GM23338 (cell line): Measurements from ENCODE around the gene XIRP2. TPM values are rescaled to one million over a fixed set of nuclear protein-coding genes. Genes with fewer than 3 reads are reported as not detected.

Source experiments
- ATAC-seq: fragments of 200-7000 bp; cut with Tn5 transposase; 3 replicates; pipeline ENCODE4 v1.9.1; 2020
- DNase-seq: peaks from one replicate; pipeline ENCODE4 v3.0.0-alpha.2; 2015; ENCODE audit warnings: low spot score
- H2AFZ ChIP-seq: fragments of 200-600 bp; sonication (generic); 2 replicates; pipeline ENCODE4 v1.8.0; 2016; ENCODE audit warnings: antibody characterized with exemption, mild to moderate bottlenecking, moderate library complexity
- H3F3A ChIP-seq: fragments of 200-600 bp; sonication (generic); replicated peaks from 2 replicates; pipeline ENCODE4 v1.8.0; 2017; ENCODE audit warnings: antibody characterized with exemption, mixed run types, low read depth
- H3K27ac ChIP-seq: fragments of 200-600 bp; sonication (generic); 2 replicates; pipeline ENCODE4 v1.6.1; 2016; ENCODE audit warnings: low read depth
- H3K27me3 ChIP-seq: fragments of 200-600 bp; sonication (generic); 2 replicates; pipeline ENCODE4 v1.8.0; 2016; ENCODE audit warnings: mild to moderate bottlenecking, mixed run types, moderate library complexity; ENCODE audit not compliant: insufficient read depth
- H3K36me3 ChIP-seq: fragments of 200-600 bp; sonication (generic); 2 replicates; pipeline ENCODE4 v1.8.0; 2016; ENCODE audit warnings: mild to moderate bottlenecking; ENCODE audit not compliant: insufficient read depth
- H3K4me1 ChIP-seq: fragments of 200-600 bp; sonication (generic); 2 replicates; pipeline ENCODE4 v1.8.0; 2016; ENCODE audit warnings: mild to moderate bottlenecking, moderate library complexity; ENCODE audit not compliant: insufficient read depth
- H3K4me2 ChIP-seq: fragments of 200-600 bp; sonication (generic); 2 replicates; pipeline ENCODE4 v1.7.1; 2017; ENCODE audit warnings: mixed run types
- H3K4me3 ChIP-seq: fragments of 200-600 bp; sonication (generic); 2 replicates; pipeline ENCODE4 v1.6.1; 2016; ENCODE audit warnings: mixed run types
- H3K79me2 ChIP-seq: fragments of 200-600 bp; sonication (generic); replicated peaks from 2 replicates; pipeline ENCODE4 v1.8.0; 2017; ENCODE audit warnings: mild to moderate bottlenecking; ENCODE audit not compliant: insufficient read depth
- H3K9me2 ChIP-seq: fragments of 200-600 bp; sonication (generic); 2 replicates; pipeline ENCODE4 v1.8.0; 2017; ENCODE audit not compliant: insufficient read depth
- H4K20me1 ChIP-seq: fragments of 200-600 bp; sonication (generic); replicated peaks from 2 replicates; pipeline ENCODE4 v1.8.0; 2017; ENCODE audit warnings: mild to moderate bottlenecking; ENCODE audit not compliant: insufficient read depth
- H3K27ac Mint-ChIP-seq: 2 replicates; pipeline ENCODE4 v1.8.0; 2020; ENCODE audit warnings: inconsistent platforms, mild to moderate bottlenecking, moderate library complexity, mixed read lengths
- H3K27me3 Mint-ChIP-seq: 3 replicates; pipeline ENCODE4 v1.8.0; 2022; ENCODE audit warnings: low read depth, mild to moderate bottlenecking, moderate library complexity, mixed read lengths, inconsistent platforms; ENCODE audit not compliant: insufficient read depth, poor library complexity
- H3K36me3 Mint-ChIP-seq: 3 replicates; pipeline ENCODE4 v1.8.0; 2021; ENCODE audit warnings: low read depth, mild to moderate bottlenecking, inconsistent platforms, moderate library complexity, mixed read lengths
- H3K4me1 Mint-ChIP-seq: 3 replicates; pipeline ENCODE4 v1.8.0; 2020; ENCODE audit warnings: mild to moderate bottlenecking, inconsistent platforms, mixed read lengths
- H3K4me3 Mint-ChIP-seq: 3 replicates; pipeline ENCODE4 v1.8.0; 2021; ENCODE audit warnings: moderate library complexity, mild to moderate bottlenecking, inconsistent platforms, mixed read lengths
- H3K9me3 Mint-ChIP-seq: 3 replicates; pipeline ENCODE4 v1.8.0; 2020; ENCODE audit warnings: moderate library complexity, mild to moderate bottlenecking, inconsistent platforms, mixed read lengths
- CTCF ChIP-seq, 2 experiments: fragments of 200-600 bp in 1 of 2; sonication (generic) in 1 of 2; conservative IDR thresholded peaks; 2 replicates each; pipeline versions ENCODE4 v1.5.1 to v1.6.1; 2016 to 2017; ENCODE audit warnings: antibody characterized with exemption in 2 of 2, low read depth in 2 of 2, mild to moderate bottlenecking in 2 of 2, moderate library complexity in 1 of 2
- EZH2phosphoT487 ChIP-seq: fragments of 200-600 bp; sonication (generic); IDR thresholded peaks from one replicate; pipeline ENCODE4 v1.8.1; 2018; ENCODE audit warnings: antibody characterized with exemption; ENCODE audit not compliant: unreplicated experiment
- JUNB ChIP-seq: IDR thresholded peaks from one replicate; pipeline ENCODE4 v1.6.1; 2016; ENCODE audit warnings: antibody characterized with exemption; ENCODE audit not compliant: unreplicated experiment
- STAT1 ChIP-seq: IDR thresholded peaks from one replicate; pipeline ENCODE4 v1.6.1; 2016; ENCODE audit warnings: antibody characterized with exemption; ENCODE audit not compliant: unreplicated experiment
- ZNF331 ChIP-seq: fragments of 250-450 bp; sonication (Bioruptor Pico); IDR thresholded peaks from 2 replicates; pipeline ENCODE4 v1.5.0; 2020; ENCODE audit warnings: low read depth, mild to moderate bottlenecking, moderate library complexity
- polyA plus RNA-seq: library from polyadenylated mRNA; unstranded; fragments of >200 nt; fragmentation: Nextera tagmentation; extraction: Ambion mirVana; gene quantifications from 2 replicates; pipeline ENCODE4 v1.2.1, GENCODE V29; 2016
- total RNA-seq: library from RNA; depleted of rRNA; stranded (reverse); fragments of >200 nt; shearing (Covaris generic); gene quantifications from 2 replicates; pipeline ENCODE4 v1.2.3, GENCODE V29; 2014
- TF ChIP-seq, protein P1 (sequence below): IDR thresholded peaks from one replicate; pipeline ENCODE4 v1.6.1; 2018; ENCODE audit warnings: antibody characterized with exemption; ENCODE audit not compliant: unreplicated experiment
- TF ChIP-seq, protein P2 (sequence below): IDR thresholded peaks from 2 replicates; pipeline ENCODE4 v1.6.1; 2016; ENCODE audit warnings: antibody characterized with exemption
- TF ChIP-seq, protein P3 (sequence below): fragments of 250-450 bp; sonication (Bioruptor Pico); IDR thresholded peaks from 2 replicates; pipeline ENCODE4 v1.5.0; 2020; ENCODE audit warnings: mild to moderate bottlenecking, moderate library complexity

Gene XIRP2
- total and polyA plus RNA-seq, 2 experiments from 2014 or later, result 0.17 to 0.31 TPM

- Histone ChIP-seq H3K9me2 (no peaks in the 10 kb centered on the region; the same call in 1 of the 2 replicates), H3K4me1 (peaks cover 17% of the 10 kb centered on the region), H3K27ac (no peak overlapping the region), H2AFZ (no peak overlapping the region), H3K36me3 (no peaks in the 10 kb centered on the region), H3F3A (no peaks in the 10 kb centered on the region), H3K4me2 (no peak overlapping the region; the same call in 1 of the 2 replicates), H3K79me2 (no peaks in the 10 kb centered on the region), H3K27me3 (no peaks in the 10 kb centered on the region), H3K4me3 (no peak overlapping the region), H4K20me1 (no peaks in the 10 kb centered on the region)
- DNase-seq, result peak; percentile 40
- peaks cover 14% of the 10 kb centered on the region for H3K4me1 Mint-ChIP-seq
- H3K36me3 Mint-ChIP-seq, result no peaks in the 10 kb centered on the region
- no peaks in the 10 kb centered on the region for H3K27me3 Mint-ChIP-seq
- H3K9me3 Mint-ChIP-seq, result no peaks in the 10 kb centered on the region
- H3K27ac Mint-ChIP-seq, result peak overlapping the region; percentile 54
- H3K4me3 Mint-ChIP-seq, result no peak overlapping the region
- TF ChIP-seq, protein P1, sequence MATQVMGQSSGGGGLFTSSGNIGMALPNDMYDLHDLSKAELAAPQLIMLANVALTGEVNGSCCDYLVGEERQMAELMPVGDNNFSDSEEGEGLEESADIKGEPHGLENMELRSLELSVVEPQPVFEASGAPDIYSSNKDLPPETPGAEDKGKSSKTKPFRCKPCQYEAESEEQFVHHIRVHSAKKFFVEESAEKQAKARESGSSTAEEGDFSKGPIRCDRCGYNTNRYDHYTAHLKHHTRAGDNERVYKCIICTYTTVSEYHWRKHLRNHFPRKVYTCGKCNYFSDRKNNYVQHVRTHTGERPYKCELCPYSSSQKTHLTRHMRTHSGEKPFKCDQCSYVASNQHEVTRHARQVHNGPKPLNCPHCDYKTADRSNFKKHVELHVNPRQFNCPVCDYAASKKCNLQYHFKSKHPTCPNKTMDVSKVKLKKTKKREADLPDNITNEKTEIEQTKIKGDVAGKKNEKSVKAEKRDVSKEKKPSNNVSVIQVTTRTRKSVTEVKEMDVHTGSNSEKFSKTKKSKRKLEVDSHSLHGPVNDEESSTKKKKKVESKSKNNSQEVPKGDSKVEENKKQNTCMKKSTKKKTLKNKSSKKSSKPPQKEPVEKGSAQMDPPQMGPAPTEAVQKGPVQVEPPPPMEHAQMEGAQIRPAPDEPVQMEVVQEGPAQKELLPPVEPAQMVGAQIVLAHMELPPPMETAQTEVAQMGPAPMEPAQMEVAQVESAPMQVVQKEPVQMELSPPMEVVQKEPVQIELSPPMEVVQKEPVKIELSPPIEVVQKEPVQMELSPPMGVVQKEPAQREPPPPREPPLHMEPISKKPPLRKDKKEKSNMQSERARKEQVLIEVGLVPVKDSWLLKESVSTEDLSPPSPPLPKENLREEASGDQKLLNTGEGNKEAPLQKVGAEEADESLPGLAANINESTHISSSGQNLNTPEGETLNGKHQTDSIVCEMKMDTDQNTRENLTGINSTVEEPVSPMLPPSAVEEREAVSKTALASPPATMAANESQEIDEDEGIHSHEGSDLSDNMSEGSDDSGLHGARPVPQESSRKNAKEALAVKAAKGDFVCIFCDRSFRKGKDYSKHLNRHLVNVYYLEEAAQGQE, result no peak
- TF ChIP-seq, protein P2, sequence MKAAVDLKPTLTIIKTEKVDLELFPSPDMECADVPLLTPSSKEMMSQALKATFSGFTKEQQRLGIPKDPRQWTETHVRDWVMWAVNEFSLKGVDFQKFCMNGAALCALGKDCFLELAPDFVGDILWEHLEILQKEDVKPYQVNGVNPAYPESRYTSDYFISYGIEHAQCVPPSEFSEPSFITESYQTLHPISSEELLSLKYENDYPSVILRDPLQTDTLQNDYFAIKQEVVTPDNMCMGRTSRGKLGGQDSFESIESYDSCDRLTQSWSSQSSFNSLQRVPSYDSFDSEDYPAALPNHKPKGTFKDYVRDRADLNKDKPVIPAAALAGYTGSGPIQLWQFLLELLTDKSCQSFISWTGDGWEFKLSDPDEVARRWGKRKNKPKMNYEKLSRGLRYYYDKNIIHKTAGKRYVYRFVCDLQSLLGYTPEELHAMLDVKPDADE, result no peak
- no peak for TF ChIP-seq EZH2phosphoT487
- TF ChIP-seq STAT1, result no peak
- TF ChIP-seq ZNF331 (CRISPR knock-in tag), result no peak
- no peak for TF ChIP-seq CTCF (conservative IDR thresholded peaks at IDR 0.05; ENCODE audit: low read depth in 2 of 2)
- TF ChIP-seq, protein P3, sequence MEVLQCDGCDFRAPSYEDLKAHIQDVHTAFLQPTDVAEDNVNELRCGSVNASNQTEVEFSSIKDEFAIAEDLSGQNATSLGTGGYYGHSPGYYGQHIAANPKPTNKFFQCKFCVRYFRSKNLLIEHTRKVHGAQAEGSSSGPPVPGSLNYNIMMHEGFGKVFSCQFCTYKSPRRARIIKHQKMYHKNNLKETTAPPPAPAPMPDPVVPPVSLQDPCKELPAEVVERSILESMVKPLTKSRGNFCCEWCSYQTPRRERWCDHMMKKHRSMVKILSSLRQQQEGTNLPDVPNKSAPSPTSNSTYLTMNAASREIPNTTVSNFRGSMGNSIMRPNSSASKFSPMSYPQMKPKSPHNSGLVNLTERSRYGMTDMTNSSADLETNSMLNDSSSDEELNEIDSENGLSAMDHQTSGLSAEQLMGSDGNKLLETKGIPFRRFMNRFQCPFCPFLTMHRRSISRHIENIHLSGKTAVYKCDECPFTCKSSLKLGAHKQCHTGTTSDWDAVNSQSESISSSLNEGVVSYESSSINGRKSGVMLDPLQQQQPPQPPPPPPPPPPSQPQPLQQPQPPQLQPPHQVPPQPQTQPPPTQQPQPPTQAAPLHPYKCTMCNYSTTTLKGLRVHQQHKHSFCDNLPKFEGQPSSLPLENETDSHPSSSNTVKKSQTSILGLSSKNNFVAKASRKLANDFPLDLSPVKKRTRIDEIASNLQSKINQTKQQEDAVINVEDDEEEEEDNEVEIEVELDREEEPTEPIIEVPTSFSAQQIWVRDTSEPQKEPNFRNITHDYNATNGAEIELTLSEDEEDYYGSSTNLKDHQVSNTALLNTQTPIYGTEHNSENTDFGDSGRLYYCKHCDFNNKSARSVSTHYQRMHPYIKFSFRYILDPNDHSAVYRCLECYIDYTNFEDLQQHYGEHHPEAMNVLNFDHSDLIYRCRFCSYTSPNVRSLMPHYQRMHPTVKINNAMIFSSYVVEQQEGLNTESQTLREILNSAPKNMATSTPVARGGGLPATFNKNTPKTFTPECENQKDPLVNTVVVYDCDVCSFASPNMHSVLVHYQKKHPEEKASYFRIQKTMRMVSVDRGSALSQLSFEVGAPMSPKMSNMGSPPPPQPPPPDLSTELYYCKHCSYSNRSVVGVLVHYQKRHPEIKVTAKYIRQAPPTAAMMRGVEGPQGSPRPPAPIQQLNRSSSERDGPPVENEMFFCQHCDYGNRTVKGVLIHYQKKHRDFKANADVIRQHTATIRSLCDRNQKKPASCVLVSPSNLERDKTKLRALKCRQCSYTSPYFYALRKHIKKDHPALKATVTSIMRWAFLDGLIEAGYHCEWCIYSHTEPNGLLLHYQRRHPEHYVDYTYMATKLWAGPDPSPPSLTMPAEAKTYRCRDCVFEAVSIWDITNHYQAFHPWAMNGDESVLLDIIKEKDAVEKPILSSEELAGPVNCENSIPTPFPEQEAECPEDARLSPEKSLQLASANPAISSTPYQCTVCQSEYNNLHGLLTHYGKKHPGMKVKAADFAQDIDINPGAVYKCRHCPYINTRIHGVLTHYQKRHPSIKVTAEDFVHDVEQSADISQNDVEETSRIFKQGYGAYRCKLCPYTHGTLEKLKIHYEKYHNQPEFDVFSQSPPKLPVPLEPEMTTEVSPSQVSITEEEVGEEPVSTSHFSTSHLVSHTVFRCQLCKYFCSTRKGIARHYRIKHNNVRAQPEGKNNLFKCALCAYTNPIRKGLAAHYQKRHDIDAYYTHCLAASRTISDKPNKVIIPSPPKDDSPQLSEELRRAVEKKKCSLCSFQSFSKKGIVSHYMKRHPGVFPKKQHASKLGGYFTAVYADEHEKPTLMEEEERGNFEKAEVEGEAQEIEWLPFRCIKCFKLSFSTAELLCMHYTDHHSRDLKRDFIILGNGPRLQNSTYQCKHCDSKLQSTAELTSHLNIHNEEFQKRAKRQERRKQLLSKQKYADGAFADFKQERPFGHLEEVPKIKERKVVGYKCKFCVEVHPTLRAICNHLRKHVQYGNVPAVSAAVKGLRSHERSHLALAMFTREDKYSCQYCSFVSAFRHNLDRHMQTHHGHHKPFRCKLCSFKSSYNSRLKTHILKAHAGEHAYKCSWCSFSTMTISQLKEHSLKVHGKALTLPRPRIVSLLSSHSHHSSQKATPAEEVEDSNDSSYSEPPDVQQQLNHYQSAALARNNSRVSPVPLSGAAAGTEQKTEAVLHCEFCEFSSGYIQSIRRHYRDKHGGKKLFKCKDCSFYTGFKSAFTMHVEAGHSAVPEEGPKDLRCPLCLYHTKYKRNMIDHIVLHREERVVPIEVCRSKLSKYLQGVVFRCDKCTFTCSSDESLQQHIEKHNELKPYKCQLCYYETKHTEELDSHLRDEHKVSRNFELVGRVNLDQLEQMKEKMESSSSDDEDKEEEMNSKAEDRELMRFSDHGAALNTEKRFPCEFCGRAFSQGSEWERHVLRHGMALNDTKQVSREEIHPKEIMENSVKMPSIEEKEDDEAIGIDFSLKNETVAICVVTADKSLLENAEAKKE (CRISPR knock-in tag), result no peak
- no peak for TF ChIP-seq JUNB
- ATAC-seq, result no peak; the same call in 2 of the 3 replicates
Measured at GRCh38 chr2:166841679-166842078, 46.6 kb upstream of the XIRP2 start.
